Choroid plexus epithelial cell (primary cell): Measurements from ENCODE around the gene NOTCH1.

Experiments
- DNase-seq: peaks from one replicate; pipeline ENCODE4 v3.0.0-alpha.2; 2010; ENCODE audit warnings: low read depth
- H3K4me3 ChIP-seq: 2 replicates; pipeline ENCODE4 v1.5.1; 2011; ENCODE audit warnings: low read depth, mild to moderate bottlenecking, control low read depth, low read length, moderate library complexity
- TF ChIP-seq, protein P1 (sequence below): conservative IDR thresholded peaks from 2 replicates; pipeline ENCODE4 v1.5.1; 2011; ENCODE audit warnings: low read depth, mild to moderate bottlenecking, control low read depth, inconsistent platforms, low read length, moderate library complexity

Gene NOTCH1

DNA sequence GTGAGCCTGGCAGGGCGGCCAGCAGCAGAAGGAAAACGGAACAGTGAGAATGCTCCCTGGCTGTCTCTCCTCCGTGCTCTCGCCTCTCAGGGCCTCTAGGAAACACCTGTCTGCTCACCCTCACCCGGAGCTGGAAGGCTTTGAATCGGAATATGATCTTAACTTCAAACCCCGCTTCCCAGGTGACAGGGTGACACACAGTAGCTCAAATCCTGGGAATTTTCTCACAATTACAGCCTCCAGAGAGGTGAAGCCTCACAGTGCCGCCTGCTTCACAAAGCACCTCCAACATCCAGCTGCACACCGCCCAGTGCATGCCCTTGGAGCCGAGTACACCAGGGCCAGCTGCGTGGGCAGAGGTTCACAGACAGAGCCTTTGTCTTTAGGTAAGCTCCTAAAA, 75.5 kb downstream of the NOTCH1 start:
- H3K4me3 ChIP-seq, result no peak overlapping the region
- DNase-seq, result no peak
- TF ChIP-seq, protein P1, sequence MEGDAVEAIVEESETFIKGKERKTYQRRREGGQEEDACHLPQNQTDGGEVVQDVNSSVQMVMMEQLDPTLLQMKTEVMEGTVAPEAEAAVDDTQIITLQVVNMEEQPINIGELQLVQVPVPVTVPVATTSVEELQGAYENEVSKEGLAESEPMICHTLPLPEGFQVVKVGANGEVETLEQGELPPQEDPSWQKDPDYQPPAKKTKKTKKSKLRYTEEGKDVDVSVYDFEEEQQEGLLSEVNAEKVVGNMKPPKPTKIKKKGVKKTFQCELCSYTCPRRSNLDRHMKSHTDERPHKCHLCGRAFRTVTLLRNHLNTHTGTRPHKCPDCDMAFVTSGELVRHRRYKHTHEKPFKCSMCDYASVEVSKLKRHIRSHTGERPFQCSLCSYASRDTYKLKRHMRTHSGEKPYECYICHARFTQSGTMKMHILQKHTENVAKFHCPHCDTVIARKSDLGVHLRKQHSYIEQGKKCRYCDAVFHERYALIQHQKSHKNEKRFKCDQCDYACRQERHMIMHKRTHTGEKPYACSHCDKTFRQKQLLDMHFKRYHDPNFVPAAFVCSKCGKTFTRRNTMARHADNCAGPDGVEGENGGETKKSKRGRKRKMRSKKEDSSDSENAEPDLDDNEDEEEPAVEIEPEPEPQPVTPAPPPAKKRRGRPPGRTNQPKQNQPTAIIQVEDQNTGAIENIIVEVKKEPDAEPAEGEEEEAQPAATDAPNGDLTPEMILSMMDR, result no peak

GRCh38 chr9:136467766-136468165, 78.1 kb downstream of the NOTCH1 start:
- TF ChIP-seq, protein P1, result no peak
- H3K4me3 ChIP-seq, result no peak overlapping the region
- DNase-seq, result no peak

- DNase-seq, result no peak
- no peak overlapping the region for H3K4me3 ChIP-seq
- TF ChIP-seq, protein P1, result no peak
Observed at GRCh38 chr9:136466155-136466541, 79.7 kb downstream of the NOTCH1 start.

DNA sequence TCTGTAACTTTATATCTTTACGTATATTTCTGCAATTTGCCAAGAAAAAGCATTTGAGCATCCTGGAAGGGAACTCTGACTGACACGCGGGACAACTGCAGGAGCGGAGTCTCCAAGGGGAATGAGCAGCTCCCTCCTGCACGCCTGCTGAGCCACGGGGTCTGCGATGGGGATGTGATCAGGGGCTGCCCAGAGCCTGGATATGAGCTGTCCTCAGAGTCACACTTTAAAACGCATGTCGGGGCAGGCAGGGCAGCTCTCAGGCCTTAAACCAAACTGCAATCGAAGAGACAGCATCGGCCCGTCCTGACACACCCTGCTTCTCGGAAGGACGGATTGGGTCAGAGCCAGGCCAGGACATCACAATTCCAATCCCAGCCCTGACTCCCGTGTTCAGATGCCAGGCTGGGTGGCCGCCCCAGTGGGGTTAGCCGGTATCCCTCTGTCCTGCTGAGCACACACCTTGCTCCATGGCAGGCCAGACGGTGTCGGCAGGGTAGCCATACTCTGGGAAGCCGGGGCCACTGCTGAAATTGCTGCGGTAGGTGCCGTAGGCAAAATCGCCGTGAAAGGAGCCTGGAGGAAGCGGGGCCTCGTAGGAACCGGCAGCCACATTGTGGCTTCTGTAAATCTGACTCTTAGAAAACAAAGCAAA, 80.2 kb downstream of the NOTCH1 start:
- no peak overlapping the region for H3K4me3 ChIP-seq
- DNase-seq, result no peak
- TF ChIP-seq, protein P1, result no peak

GRCh38 chr9:136464241-136464640, 81.6 kb downstream of the NOTCH1 start:
- TF ChIP-seq, protein P1, result no peak
- no peak overlapping the region for H3K4me3 ChIP-seq
- no peak for DNase-seq

DNA sequence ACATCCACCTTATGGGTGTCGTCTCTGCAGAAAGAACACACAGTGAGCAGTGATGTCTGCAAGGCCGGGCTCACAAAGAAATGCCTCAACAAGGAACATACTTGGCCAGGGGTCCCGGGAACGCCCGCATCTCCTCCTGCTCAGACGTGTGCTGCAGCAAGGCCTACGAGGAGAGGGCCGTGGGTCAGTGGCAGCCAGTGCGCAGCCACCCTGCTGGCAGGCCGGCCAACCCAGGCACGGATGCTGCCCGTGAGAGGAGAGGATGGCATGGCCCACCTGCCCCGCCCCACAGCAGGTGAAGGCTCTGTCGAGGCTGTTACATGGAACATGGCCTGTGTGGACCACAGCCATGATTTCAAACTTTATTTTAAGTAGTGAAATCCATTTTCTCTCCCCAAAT, 82.3 kb downstream of the NOTCH1 start:
- no peak overlapping the region for H3K4me3 ChIP-seq
- TF ChIP-seq, protein P1, result no peak
- DNase-seq, result no peak

DNA sequence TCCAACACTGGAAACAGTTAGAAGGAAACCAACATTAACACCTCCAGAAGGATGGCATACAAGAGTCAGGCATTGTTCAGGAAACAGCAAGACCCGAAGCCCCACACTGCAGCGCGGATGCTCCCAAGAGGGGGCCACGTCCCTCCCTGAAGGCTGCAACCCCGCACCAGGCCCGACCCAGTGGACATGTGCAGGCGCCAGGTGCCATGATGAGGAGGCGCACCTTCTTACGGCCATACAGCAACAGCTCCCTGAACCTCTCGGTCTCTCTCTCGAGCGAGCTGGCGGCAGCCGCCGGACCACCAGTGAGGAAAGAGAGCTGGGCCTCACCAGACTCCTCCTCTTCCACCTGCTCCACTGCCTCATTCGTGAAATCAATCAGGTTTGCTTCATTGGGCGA, 83.2 kb downstream of the NOTCH1 start:
- TF ChIP-seq, protein P1, result no peak
- no peak overlapping the region for H3K4me3 ChIP-seq
- DNase-seq, result no peak
